GM23338 (cell line): Measurements from ENCODE around the gene VDAC1. TPM values are rescaled to one million over a fixed set of nuclear protein-coding genes. Genes with fewer than 3 reads are reported as not detected.
"Not testable (repeated sequence)": the region's sequence is repeated elsewhere in the genome, so short reads cannot be mapped to it uniquely, and the experiment has no call there.

ENCODE experiments used
- ATAC-seq: fragments of 200-7000 bp; cut with Tn5 transposase; 3 replicates; pipeline ENCODE4 v1.9.1; 2020
- DNase-seq: peaks from one replicate; pipeline ENCODE4 v3.0.0-alpha.2; 2015; ENCODE audit warnings: low spot score
- H2AFZ ChIP-seq: fragments of 200-600 bp; sonication (generic); 2 replicates; pipeline ENCODE4 v1.8.0; 2016; ENCODE audit warnings: antibody characterized with exemption, mild to moderate bottlenecking, moderate library complexity
- H3F3A ChIP-seq: fragments of 200-600 bp; sonication (generic); replicated peaks from 2 replicates; pipeline ENCODE4 v1.8.0; 2017; ENCODE audit warnings: antibody characterized with exemption, mixed run types, low read depth
- H3K27ac ChIP-seq: fragments of 200-600 bp; sonication (generic); 2 replicates; pipeline ENCODE4 v1.6.1; 2016; ENCODE audit warnings: low read depth
- H3K27me3 ChIP-seq: fragments of 200-600 bp; sonication (generic); 2 replicates; pipeline ENCODE4 v1.8.0; 2016; ENCODE audit warnings: mild to moderate bottlenecking, mixed run types, moderate library complexity; ENCODE audit not compliant: insufficient read depth
- H3K36me3 ChIP-seq: fragments of 200-600 bp; sonication (generic); 2 replicates; pipeline ENCODE4 v1.8.0; 2016; ENCODE audit warnings: mild to moderate bottlenecking; ENCODE audit not compliant: insufficient read depth
- H3K4me1 ChIP-seq: fragments of 200-600 bp; sonication (generic); 2 replicates; pipeline ENCODE4 v1.8.0; 2016; ENCODE audit warnings: mild to moderate bottlenecking, moderate library complexity; ENCODE audit not compliant: insufficient read depth
- H3K4me2 ChIP-seq: fragments of 200-600 bp; sonication (generic); 2 replicates; pipeline ENCODE4 v1.7.1; 2017; ENCODE audit warnings: mixed run types
- H3K4me3 ChIP-seq: fragments of 200-600 bp; sonication (generic); 2 replicates; pipeline ENCODE4 v1.6.1; 2016; ENCODE audit warnings: mixed run types
- H3K79me2 ChIP-seq: fragments of 200-600 bp; sonication (generic); replicated peaks from 2 replicates; pipeline ENCODE4 v1.8.0; 2017; ENCODE audit warnings: mild to moderate bottlenecking; ENCODE audit not compliant: insufficient read depth
- H3K9me2 ChIP-seq: fragments of 200-600 bp; sonication (generic); 2 replicates; pipeline ENCODE4 v1.8.0; 2017; ENCODE audit not compliant: insufficient read depth
- H4K20me1 ChIP-seq: fragments of 200-600 bp; sonication (generic); replicated peaks from 2 replicates; pipeline ENCODE4 v1.8.0; 2017; ENCODE audit warnings: mild to moderate bottlenecking; ENCODE audit not compliant: insufficient read depth
- H3K27ac Mint-ChIP-seq: 2 replicates; pipeline ENCODE4 v1.8.0; 2020; ENCODE audit warnings: inconsistent platforms, mild to moderate bottlenecking, moderate library complexity, mixed read lengths
- H3K27me3 Mint-ChIP-seq: 3 replicates; pipeline ENCODE4 v1.8.0; 2022; ENCODE audit warnings: low read depth, mild to moderate bottlenecking, moderate library complexity, mixed read lengths, inconsistent platforms; ENCODE audit not compliant: insufficient read depth, poor library complexity
- H3K36me3 Mint-ChIP-seq: 3 replicates; pipeline ENCODE4 v1.8.0; 2021; ENCODE audit warnings: low read depth, mild to moderate bottlenecking, inconsistent platforms, moderate library complexity, mixed read lengths
- H3K4me1 Mint-ChIP-seq: 3 replicates; pipeline ENCODE4 v1.8.0; 2020; ENCODE audit warnings: mild to moderate bottlenecking, inconsistent platforms, mixed read lengths
- H3K4me3 Mint-ChIP-seq: 3 replicates; pipeline ENCODE4 v1.8.0; 2021; ENCODE audit warnings: moderate library complexity, mild to moderate bottlenecking, inconsistent platforms, mixed read lengths
- H3K9me3 Mint-ChIP-seq: 3 replicates; pipeline ENCODE4 v1.8.0; 2020; ENCODE audit warnings: moderate library complexity, mild to moderate bottlenecking, inconsistent platforms, mixed read lengths
- EZH2 ChIP-seq: fragments of 200-600 bp; sonication (generic); IDR thresholded peaks from one replicate; pipeline ENCODE4 v1.8.0; 2017; ENCODE audit warnings: antibody characterized with exemption, mild to moderate bottlenecking, low read depth; ENCODE audit not compliant: unreplicated experiment
- EZH2phosphoT487 ChIP-seq: fragments of 200-600 bp; sonication (generic); IDR thresholded peaks from one replicate; pipeline ENCODE4 v1.8.1; 2018; ENCODE audit warnings: antibody characterized with exemption; ENCODE audit not compliant: unreplicated experiment
- POLR2AphosphoS5 ChIP-seq: IDR thresholded peaks from 2 replicates; pipeline ENCODE4 v1.6.1; 2016; ENCODE audit warnings: antibody characterized with exemption, low read depth
- STAT1 ChIP-seq: IDR thresholded peaks from one replicate; pipeline ENCODE4 v1.6.1; 2016; ENCODE audit warnings: antibody characterized with exemption; ENCODE audit not compliant: unreplicated experiment
- ZNF114 ChIP-seq: fragments of 250-450 bp; sonication (Bioruptor Pico); IDR thresholded peaks from 2 replicates; pipeline ENCODE4 v1.5.0; 2020; ENCODE audit warnings: mild to moderate bottlenecking, moderate library complexity
- polyA plus RNA-seq: library from polyadenylated mRNA; unstranded; fragments of >200 nt; fragmentation: Nextera tagmentation; extraction: Ambion mirVana; gene quantifications from 2 replicates; pipeline ENCODE4 v1.2.1, GENCODE V29; 2016
- total RNA-seq: library from RNA; depleted of rRNA; stranded (reverse); fragments of >200 nt; shearing (Covaris generic); gene quantifications from 2 replicates; pipeline ENCODE4 v1.2.3, GENCODE V29; 2014
- TF ChIP-seq, protein P1 (sequence below): fragments of 250-450 bp; sonication (Bioruptor Pico); IDR thresholded peaks from 2 replicates; pipeline ENCODE4 v1.5.0; 2020; ENCODE audit warnings: mild to moderate bottlenecking, moderate library complexity
- TF ChIP-seq, protein P2 (sequence below): IDR thresholded peaks from 2 replicates; pipeline ENCODE4 v1.6.1; 2016; ENCODE audit warnings: antibody characterized with exemption
- TF ChIP-seq, protein P3 (sequence below): IDR thresholded peaks from one replicate; pipeline ENCODE4 v1.6.1; 2018; ENCODE audit warnings: antibody characterized with exemption; ENCODE audit not compliant: unreplicated experiment

The VDAC1 gene
- total and polyA plus RNA-seq, 2 experiments from 2014 or later = 300 to 329 TPM

GRCh38 chr5:133938039-133938821 lies 66.5 kb downstream of the VDAC1 start (continued):
- TF ChIP-seq, protein P1, sequence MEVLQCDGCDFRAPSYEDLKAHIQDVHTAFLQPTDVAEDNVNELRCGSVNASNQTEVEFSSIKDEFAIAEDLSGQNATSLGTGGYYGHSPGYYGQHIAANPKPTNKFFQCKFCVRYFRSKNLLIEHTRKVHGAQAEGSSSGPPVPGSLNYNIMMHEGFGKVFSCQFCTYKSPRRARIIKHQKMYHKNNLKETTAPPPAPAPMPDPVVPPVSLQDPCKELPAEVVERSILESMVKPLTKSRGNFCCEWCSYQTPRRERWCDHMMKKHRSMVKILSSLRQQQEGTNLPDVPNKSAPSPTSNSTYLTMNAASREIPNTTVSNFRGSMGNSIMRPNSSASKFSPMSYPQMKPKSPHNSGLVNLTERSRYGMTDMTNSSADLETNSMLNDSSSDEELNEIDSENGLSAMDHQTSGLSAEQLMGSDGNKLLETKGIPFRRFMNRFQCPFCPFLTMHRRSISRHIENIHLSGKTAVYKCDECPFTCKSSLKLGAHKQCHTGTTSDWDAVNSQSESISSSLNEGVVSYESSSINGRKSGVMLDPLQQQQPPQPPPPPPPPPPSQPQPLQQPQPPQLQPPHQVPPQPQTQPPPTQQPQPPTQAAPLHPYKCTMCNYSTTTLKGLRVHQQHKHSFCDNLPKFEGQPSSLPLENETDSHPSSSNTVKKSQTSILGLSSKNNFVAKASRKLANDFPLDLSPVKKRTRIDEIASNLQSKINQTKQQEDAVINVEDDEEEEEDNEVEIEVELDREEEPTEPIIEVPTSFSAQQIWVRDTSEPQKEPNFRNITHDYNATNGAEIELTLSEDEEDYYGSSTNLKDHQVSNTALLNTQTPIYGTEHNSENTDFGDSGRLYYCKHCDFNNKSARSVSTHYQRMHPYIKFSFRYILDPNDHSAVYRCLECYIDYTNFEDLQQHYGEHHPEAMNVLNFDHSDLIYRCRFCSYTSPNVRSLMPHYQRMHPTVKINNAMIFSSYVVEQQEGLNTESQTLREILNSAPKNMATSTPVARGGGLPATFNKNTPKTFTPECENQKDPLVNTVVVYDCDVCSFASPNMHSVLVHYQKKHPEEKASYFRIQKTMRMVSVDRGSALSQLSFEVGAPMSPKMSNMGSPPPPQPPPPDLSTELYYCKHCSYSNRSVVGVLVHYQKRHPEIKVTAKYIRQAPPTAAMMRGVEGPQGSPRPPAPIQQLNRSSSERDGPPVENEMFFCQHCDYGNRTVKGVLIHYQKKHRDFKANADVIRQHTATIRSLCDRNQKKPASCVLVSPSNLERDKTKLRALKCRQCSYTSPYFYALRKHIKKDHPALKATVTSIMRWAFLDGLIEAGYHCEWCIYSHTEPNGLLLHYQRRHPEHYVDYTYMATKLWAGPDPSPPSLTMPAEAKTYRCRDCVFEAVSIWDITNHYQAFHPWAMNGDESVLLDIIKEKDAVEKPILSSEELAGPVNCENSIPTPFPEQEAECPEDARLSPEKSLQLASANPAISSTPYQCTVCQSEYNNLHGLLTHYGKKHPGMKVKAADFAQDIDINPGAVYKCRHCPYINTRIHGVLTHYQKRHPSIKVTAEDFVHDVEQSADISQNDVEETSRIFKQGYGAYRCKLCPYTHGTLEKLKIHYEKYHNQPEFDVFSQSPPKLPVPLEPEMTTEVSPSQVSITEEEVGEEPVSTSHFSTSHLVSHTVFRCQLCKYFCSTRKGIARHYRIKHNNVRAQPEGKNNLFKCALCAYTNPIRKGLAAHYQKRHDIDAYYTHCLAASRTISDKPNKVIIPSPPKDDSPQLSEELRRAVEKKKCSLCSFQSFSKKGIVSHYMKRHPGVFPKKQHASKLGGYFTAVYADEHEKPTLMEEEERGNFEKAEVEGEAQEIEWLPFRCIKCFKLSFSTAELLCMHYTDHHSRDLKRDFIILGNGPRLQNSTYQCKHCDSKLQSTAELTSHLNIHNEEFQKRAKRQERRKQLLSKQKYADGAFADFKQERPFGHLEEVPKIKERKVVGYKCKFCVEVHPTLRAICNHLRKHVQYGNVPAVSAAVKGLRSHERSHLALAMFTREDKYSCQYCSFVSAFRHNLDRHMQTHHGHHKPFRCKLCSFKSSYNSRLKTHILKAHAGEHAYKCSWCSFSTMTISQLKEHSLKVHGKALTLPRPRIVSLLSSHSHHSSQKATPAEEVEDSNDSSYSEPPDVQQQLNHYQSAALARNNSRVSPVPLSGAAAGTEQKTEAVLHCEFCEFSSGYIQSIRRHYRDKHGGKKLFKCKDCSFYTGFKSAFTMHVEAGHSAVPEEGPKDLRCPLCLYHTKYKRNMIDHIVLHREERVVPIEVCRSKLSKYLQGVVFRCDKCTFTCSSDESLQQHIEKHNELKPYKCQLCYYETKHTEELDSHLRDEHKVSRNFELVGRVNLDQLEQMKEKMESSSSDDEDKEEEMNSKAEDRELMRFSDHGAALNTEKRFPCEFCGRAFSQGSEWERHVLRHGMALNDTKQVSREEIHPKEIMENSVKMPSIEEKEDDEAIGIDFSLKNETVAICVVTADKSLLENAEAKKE = no peak
- TF ChIP-seq, protein P2, sequence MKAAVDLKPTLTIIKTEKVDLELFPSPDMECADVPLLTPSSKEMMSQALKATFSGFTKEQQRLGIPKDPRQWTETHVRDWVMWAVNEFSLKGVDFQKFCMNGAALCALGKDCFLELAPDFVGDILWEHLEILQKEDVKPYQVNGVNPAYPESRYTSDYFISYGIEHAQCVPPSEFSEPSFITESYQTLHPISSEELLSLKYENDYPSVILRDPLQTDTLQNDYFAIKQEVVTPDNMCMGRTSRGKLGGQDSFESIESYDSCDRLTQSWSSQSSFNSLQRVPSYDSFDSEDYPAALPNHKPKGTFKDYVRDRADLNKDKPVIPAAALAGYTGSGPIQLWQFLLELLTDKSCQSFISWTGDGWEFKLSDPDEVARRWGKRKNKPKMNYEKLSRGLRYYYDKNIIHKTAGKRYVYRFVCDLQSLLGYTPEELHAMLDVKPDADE = no peak
- TF ChIP-seq EZH2 (no peak), STAT1 (no peak), EZH2phosphoT487 (no peak), POLR2AphosphoS5 (no peak), ZNF114 (no peak)
- TF ChIP-seq, protein P3, sequence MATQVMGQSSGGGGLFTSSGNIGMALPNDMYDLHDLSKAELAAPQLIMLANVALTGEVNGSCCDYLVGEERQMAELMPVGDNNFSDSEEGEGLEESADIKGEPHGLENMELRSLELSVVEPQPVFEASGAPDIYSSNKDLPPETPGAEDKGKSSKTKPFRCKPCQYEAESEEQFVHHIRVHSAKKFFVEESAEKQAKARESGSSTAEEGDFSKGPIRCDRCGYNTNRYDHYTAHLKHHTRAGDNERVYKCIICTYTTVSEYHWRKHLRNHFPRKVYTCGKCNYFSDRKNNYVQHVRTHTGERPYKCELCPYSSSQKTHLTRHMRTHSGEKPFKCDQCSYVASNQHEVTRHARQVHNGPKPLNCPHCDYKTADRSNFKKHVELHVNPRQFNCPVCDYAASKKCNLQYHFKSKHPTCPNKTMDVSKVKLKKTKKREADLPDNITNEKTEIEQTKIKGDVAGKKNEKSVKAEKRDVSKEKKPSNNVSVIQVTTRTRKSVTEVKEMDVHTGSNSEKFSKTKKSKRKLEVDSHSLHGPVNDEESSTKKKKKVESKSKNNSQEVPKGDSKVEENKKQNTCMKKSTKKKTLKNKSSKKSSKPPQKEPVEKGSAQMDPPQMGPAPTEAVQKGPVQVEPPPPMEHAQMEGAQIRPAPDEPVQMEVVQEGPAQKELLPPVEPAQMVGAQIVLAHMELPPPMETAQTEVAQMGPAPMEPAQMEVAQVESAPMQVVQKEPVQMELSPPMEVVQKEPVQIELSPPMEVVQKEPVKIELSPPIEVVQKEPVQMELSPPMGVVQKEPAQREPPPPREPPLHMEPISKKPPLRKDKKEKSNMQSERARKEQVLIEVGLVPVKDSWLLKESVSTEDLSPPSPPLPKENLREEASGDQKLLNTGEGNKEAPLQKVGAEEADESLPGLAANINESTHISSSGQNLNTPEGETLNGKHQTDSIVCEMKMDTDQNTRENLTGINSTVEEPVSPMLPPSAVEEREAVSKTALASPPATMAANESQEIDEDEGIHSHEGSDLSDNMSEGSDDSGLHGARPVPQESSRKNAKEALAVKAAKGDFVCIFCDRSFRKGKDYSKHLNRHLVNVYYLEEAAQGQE = no peak

- not testable (repeated sequence) for H3K9me2 ChIP-seq, DNase-seq, H3K4me1 Mint-ChIP-seq, H3K36me3 Mint-ChIP-seq, H3K27ac Mint-ChIP-seq, H3K36me3 ChIP-seq, H3K4me2 ChIP-seq, H3F3A ChIP-seq, H3K4me1 ChIP-seq, H3K4me3 Mint-ChIP-seq, H3K27ac ChIP-seq, H3K27me3 Mint-ChIP-seq, H3K4me3 ChIP-seq, H2AFZ ChIP-seq, H3K79me2 ChIP-seq, H3K27me3 ChIP-seq, ATAC-seq, H4K20me1 ChIP-seq
- H3K9me3 Mint-ChIP-seq = peaks cover 11% of the 10 kb centered on the region
Observed at GRCh38 chr5:133937628-133938027, 67.1 kb downstream of the VDAC1 start.
